Psoas muscle (tissue), 8 donors: ENCODE measurements around the gene SERP2. TPM values are rescaled to one million over a fixed set of nuclear protein-coding genes. Genes with fewer than 3 reads are reported as not detected.

Experiments used
- ATAC-seq, 4 donors: fragments of 200-7000 bp; cut with Tn5 transposase; one replicate each; pipeline ENCODE4 v1.9.1; 2020; ENCODE audit warnings: moderate library complexity in 3 of 4, mild to moderate bottlenecking in 2 of 4
- DNase-seq, 2 donors: peaks; one replicate each; pipeline ENCODE4 v3.0.0-alpha.2; 2020
- H3K27ac ChIP-seq: fragments of 200-600 bp; one replicate; pipeline ENCODE4 v1.8.0; 2022
- H3K27me3 ChIP-seq, 3 donors: fragments of 200-600 bp in 1 of 3; one replicate each; pipeline versions ENCODE4 v1.6.1 to v1.8.0; 2013 to 2022; ENCODE audit warnings: low read length in 2 of 3, mild to moderate bottlenecking in 2 of 3, moderate library complexity in 1 of 3; ENCODE audit not compliant: insufficient read depth in 3 of 3
- H3K36me3 ChIP-seq, 2 donors: fragments of 200-600 bp in 1 of 2; one replicate each; pipeline versions ENCODE4 v1.6.1 to v1.8.0; 2013 to 2022; ENCODE audit warnings: low read depth in 1 of 2, mild to moderate bottlenecking in 1 of 2, moderate library complexity in 1 of 2; ENCODE audit not compliant: insufficient read depth in 1 of 2
- H3K4me1 ChIP-seq: fragments of 200-600 bp; one replicate; pipeline ENCODE4 v1.8.0; 2022
- H3K4me3 ChIP-seq: fragments of 200-600 bp; one replicate; pipeline ENCODE4 v1.8.0; 2022; ENCODE audit warnings: mild to moderate bottlenecking
- H3K9me3 ChIP-seq: fragments of 200-600 bp; one replicate; pipeline ENCODE4 v1.8.0; 2022
- WGBS, 3 donors: extraction: QIAGEN DNeasy Blood & Tissue Kit; methylation state at CpG; one replicate each; pipeline versions ENCODE4 v1.1.6 to v1.1.7; 2013; 5-methylcytosine and 5-hydroxymethylcytosine counted together
- intact Hi-C, 2 donors: fragments of 100-400 bp; cut with DNase I; formaldehyde crosslinking; loops; one replicate each; pipeline versions ENCODE4 v1.11.0 to v1.14.2; 2022
- polyA plus RNA-seq, 3 donors: library from polyadenylated mRNA; stranded (reverse); fragments of 200-250 nt; gene quantifications; one replicate each; pipeline ENCODE4 v1.2.3, GENCODE V29; 2013
- total RNA-seq, 4 donors: library from RNA; stranded (reverse); fragmentation: NEBNext Ultra II Directional in 2 of 4; extraction: Animal tissue kit (Norgen Biotek cat#: 25700) in 2 of 4; gene quantifications; one replicate each; pipeline versions ENCODE4 v1.2.1 to v1.2.4, GENCODE V29; 2021 to 2023
- TF ChIP-seq, protein P1 (sequence below): fragments of 200-600 bp; IDR thresholded peaks from one replicate; pipeline ENCODE4 v1.8.0; 2022; ENCODE audit warnings: antibody characterized with exemption
- donor health status: healthy with polysubstance abuse.
- donor health status: DM: no; HTN: no; CAD: no; lungs with moderate emphysema.
- donor health status: Bipolar disorder and iron deficiency.
- donor health status: healthy.
- donor health status: DM: yes; HTN: yes; CAD: no.
- donor health status: DM: no; HTN: no; CAD: no.
- donor health status: DM: no; HTN: no; CAD: no.
- donor health status: DM: yes; HTN: yes; CAD: no.

SERP2 gene
- total and polyA plus RNA-seq, 7 donors = 0.57 to 1.8 (median 1.1) TPM

DNA sequence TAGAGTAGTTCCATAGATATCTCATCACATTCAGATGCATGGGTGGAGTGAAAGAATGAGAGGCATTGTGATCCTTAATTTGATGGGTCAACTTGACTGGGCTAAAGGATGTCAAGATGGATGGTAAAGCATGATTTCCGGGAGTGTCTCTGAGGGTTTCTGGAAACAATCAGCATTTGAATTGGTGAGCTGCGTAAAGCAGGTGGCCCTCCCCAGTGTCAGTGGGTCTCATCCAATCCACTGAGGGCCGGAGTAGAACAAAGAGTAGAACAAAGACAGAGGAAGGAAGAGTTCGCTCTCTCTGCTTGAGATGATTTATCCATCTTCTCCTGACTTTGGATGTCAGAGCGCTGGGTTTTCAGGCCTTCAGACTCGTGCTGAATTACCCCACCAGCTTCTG lies 43.1 kb downstream of the SERP2 start:
- TF ChIP-seq, protein P1, sequence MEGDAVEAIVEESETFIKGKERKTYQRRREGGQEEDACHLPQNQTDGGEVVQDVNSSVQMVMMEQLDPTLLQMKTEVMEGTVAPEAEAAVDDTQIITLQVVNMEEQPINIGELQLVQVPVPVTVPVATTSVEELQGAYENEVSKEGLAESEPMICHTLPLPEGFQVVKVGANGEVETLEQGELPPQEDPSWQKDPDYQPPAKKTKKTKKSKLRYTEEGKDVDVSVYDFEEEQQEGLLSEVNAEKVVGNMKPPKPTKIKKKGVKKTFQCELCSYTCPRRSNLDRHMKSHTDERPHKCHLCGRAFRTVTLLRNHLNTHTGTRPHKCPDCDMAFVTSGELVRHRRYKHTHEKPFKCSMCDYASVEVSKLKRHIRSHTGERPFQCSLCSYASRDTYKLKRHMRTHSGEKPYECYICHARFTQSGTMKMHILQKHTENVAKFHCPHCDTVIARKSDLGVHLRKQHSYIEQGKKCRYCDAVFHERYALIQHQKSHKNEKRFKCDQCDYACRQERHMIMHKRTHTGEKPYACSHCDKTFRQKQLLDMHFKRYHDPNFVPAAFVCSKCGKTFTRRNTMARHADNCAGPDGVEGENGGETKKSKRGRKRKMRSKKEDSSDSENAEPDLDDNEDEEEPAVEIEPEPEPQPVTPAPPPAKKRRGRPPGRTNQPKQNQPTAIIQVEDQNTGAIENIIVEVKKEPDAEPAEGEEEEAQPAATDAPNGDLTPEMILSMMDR = no peak
- Histone ChIP-seq H3K4me3 (no peak overlapping the region), H3K27me3 (no peaks in the 10 kb centered on the region), H3K27ac (no peak overlapping the region), H3K36me3 (no peaks in the 10 kb centered on the region), H3K9me3 (no peaks in the 10 kb centered on the region), H3K4me1 (no peaks in the 10 kb centered on the region)
- intact Hi-C loops = no loop called here
- no peak for ATAC-seq
- 95 to 97% (median 95%) methylated on average over 6 of the region's 6 CpGs for WGBS, 3 donors
- DNase-seq = no peak

DNA sequence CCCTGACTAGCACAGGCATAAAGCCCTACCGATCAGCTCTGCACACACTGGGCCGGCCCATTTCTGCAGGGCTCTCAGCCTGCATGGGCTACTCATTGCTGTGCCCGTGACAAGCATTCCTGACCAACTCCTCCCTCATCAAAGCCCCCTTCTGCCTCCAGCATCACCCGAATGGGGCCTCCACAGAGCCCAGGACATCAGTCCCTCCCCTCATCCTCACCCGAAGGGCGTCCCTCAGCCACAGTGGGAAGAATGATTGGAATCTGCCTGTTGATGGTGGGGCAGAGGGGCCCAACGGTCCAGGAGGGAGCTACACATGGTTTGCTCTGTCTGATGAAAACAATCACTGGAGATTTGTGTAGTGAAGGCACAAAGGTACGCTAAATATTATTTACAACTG lies 43.8 kb downstream of the SERP2 start:
- Histone ChIP-seq H3K36me3 (no peaks in the 10 kb centered on the region), H3K4me3 (no peak overlapping the region), H3K27ac (no peak overlapping the region), H3K9me3 (no peaks in the 10 kb centered on the region), H3K27me3 (no peaks in the 10 kb centered on the region), H3K4me1 (no peaks in the 10 kb centered on the region)
- TF ChIP-seq, protein P1 = no peak
- intact Hi-C loops = no loop called here
- ATAC-seq = no peak
- WGBS, 3 donors = 81 to 85% (median 81%) methylated on average over 8 of the region's 8 CpGs
- no peak for DNase-seq

DNA sequence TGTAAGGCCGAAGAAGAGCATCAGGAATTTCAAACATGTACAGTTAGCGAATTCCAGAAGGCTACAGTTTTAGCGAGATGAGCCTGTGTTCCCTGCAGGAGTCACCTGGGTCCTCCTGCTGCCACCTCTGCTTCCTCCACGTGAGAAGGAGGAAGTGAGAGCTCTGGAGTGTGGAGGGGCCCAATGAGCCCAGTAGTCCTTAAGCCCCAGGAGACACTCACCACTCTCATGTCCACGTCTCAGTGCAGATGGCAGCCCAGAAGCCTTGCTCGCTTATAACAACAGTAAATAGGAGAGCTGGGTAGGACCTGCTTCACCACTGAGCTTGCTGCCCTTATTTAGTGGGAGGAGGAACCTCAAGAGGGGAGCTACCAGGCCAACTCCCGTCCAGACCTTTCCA lies 44.3 kb downstream of the SERP2 start:
- intact Hi-C loops = no loop called here
- WGBS, 3 donors = 74 to 79% (median 77%) methylated on average over 7 of the region's 7 CpGs
- no peaks in the 10 kb centered on the region for H3K36me3 ChIP-seq
- TF ChIP-seq, protein P1 = no peak
- no peaks in the 10 kb centered on the region for H3K27me3 ChIP-seq
- DNase-seq (no peak), ATAC-seq (no peak)
- no peak overlapping the region for H3K4me3 ChIP-seq
- no peaks in the 10 kb centered on the region for H3K4me1 ChIP-seq
- no peaks in the 10 kb centered on the region for H3K9me3 ChIP-seq
- no peak overlapping the region for H3K27ac ChIP-seq

DNA sequence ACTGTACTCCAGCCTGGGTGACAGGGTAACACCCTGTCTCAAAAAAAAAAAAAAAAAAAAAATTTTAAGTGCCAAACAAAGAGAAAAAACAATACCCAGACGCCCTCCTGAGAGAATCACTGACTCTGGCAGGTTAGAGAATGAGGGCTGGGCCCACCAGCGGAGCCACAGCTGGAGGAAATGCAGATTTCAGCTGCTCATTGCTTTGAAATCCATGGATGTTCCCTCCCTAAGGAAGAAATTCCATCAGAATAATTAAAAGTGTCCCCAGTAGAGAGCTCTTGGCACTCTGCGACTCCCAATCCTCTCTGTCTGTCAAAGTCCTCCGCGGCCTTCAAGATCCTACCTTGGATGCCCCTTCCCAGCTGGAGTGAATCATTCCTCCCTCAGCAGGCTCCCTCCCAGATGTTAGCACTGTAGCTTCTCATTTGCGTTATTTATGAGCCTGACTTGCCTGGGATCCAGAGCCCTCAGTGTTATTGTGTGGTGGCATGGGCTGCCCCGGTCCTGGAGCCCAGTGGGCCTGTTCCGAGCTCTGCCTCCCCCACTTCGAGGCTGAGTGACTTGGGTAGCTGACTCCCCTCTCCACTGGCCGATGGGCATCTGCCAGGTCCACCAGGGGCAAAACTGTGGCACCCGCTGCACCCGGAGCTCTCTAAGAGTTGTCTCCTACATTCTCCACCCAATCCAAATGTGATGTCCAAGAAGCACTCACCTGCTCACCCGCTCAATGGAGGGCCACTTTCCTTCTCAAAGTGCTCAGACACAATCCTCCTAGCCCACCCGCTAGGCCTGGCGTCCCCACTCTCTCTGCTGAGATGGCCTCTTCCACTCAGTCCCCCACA lies 47.0 kb downstream of the SERP2 start:
- 83 to 85% (median 83%) methylated on average over 15 of the region's 15 CpGs for WGBS, 3 donors
- Histone ChIP-seq H3K36me3 (no peaks in the 10 kb centered on the region), H3K9me3 (no peaks in the 10 kb centered on the region), H3K4me1 (no peaks in the 10 kb centered on the region), H3K4me3 (no peak overlapping the region), H3K27ac (no peak overlapping the region), H3K27me3 (no peaks in the 10 kb centered on the region)
- intact Hi-C loops = no loop called here
- no peak for ATAC-seq
- TF ChIP-seq, protein P1 = no peak
- DNase-seq = no peak
